Measurements from ENCODE around the gene LYSET.
"Not testable (repeated sequence)": the region's sequence is repeated elsewhere in the genome, so short reads cannot be mapped to it uniquely, and the experiment has no call there.

DNA sequence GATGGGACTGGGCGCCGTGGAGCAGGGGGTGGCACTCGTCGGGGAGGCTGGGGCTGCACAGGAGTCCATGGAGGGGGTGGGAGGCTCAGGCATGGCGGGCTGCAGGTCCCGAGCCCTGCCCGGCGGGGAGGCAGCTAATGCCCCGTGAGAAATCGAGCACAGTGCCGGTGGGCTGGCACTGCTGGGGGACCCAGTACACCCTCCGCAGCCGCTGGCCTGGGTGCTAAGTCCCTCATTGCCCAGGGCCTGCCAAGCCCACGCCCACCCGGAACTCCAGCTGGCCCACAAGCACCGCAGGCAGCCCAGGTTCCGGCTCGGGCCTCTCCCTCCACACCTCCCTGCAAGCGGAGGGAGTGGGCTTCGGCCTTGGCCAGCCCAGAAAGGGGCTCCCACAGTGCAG lies 15.0 kb upstream of the LYSET start:
- TF ChIP-seq, protein P1, sequence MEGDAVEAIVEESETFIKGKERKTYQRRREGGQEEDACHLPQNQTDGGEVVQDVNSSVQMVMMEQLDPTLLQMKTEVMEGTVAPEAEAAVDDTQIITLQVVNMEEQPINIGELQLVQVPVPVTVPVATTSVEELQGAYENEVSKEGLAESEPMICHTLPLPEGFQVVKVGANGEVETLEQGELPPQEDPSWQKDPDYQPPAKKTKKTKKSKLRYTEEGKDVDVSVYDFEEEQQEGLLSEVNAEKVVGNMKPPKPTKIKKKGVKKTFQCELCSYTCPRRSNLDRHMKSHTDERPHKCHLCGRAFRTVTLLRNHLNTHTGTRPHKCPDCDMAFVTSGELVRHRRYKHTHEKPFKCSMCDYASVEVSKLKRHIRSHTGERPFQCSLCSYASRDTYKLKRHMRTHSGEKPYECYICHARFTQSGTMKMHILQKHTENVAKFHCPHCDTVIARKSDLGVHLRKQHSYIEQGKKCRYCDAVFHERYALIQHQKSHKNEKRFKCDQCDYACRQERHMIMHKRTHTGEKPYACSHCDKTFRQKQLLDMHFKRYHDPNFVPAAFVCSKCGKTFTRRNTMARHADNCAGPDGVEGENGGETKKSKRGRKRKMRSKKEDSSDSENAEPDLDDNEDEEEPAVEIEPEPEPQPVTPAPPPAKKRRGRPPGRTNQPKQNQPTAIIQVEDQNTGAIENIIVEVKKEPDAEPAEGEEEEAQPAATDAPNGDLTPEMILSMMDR (IDR thresholded peaks at IDR 0.05): not testable (repeated sequence)
- not testable (repeated sequence) for TF ChIP-seq POLR2A (IDR thresholded peaks at IDR 0.05)

Measured in right lobe of liver (tissue), 4 donors.